ENCODE measurements around the gene GOLGA7B.

Gene GOLGA7B

DNA sequence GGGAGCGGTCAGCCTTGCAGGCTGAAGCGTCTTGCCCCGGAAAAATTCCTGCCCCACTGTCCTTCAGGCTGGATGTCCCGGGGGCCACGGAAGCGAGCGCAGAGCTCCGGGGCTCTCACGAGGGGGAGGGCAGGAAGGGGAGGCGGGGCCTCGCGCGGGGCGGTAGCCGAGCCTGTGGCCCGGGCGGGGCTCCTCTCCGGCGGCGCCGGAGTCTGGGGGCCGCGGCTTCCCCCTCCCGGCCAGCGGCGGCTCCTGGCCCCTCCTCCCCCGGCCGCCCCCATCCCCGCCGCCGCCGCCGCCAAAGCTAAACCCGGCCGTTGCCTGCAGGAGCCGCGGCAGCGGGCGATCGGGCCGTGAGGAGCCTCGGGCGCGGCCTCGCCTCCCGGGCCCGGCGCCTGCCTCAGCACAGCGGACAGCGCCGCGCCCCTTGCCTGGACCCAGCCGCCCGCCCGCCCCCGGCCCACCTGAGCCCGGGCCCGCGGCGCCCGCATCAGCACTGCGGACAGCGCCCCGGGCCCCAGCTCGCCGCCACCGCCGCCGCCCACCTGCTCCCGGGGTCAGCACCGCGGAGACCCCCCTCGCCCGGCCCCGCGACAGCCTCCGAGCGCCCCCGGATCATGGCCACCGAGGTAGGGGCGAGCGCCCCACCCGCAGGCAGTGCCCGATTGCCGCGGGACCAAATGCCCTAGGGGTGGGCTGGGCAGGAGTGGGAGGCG, at the start of gene GOLGA7B:
Gene GOLGA7B, plus strand, starts transcription at position 157 of the 716 bp plus-strand sequence. Its CDS starts 461 bp downstream, at position 618.
- DNase-seq, result no peak

DNA sequence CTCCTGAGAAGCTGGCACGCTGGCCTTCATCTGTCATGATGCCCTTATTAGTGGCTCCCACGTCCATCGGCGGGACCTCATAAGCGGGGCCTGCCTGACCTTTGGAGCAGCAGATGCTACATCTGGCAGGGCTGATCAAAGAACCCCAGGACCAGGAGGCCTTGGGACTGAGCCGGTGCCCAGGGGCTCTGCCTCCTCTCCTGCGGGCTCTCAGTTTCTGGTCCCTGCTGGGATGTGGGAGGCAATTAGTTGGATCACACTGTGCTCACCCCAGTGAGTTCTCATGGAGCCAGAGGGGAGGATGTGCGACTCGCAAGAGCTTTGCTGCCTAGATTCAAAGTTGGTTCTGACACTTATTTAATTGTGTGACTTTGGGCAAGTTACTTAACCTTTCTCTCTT, 49.2 kb upstream of the GOLGA7B start:
- DNase-seq, result no peak

DNA sequence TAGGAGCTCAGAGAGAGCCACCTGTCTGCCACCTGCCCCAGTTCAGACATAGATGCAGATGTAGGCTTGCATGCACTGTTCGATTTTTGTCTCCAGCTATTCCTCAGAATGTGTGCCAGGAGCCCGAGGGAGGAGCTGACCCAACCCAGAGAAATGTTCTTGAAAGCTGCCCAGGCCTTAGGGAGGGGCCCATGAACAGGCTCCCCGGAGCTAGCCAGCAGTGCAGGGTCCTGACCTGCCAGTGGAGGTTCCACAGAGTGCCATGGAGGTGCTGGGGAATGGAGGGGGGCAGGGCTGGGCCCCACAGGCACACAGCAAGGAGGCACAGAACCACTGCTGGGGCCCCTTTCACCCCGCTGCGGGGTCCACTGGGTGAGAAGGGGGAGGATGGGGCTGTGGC, 48.2 kb upstream of the GOLGA7B start:
- no peak for DNase-seq

DNA sequence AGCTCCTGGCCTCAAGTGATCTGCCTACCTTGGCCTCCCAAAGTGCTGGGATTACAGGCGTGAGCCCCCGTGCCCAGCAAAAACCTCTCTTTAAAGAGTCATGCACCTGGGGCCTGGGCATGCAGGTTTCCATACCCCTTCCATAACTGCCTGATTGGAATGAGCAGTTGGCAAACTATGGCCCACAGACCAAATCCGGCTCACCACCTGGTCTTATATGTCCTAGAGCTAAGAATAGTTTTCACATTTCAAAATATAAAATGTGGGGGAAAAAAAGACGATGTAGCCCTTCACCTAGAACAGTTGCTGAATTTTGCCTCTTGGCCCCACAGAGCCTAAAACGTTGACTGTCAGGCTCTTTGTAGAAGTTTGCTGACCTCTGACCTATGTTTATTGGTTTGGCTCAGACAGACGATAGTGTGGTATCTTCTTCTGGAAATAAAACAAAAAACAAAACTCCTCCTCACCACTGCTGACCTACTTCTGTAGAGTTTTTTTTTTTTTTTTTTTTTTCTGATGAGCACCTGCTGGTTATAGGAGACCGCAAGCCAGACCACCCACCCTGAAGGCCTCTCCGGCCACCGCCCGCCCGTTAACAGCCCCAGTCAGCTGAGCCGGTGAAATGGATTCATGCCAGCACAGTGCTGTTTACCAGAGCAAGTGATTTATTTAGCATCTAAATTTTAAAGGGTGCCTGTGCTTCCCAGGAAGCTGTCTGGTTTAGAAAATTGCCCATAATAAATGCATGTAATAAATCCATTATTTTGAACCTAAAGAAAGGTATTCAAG, 44.4 kb upstream of the GOLGA7B start:
- DNase-seq, result no peak

DNA sequence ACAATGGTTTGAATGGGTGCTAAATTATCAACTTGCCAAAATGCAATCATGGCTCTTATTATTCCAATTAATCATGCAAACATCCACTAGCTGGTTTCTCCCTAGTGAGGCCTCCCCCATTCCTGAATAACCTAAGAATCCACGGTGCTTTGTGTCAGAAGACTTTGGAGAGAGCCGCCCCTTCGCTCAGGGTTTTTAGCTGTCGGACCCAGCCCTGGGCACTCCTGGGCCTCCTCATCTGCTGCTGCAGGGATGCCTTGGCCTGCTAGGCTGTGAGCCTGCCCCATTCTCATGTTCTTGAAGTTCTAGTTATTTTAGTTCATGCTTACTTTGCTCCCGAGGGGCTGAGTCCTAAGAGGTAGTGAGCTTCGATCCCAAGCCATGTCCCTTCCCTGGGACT, 43.7 kb upstream of the GOLGA7B start:
- no peak for DNase-seq

DNA sequence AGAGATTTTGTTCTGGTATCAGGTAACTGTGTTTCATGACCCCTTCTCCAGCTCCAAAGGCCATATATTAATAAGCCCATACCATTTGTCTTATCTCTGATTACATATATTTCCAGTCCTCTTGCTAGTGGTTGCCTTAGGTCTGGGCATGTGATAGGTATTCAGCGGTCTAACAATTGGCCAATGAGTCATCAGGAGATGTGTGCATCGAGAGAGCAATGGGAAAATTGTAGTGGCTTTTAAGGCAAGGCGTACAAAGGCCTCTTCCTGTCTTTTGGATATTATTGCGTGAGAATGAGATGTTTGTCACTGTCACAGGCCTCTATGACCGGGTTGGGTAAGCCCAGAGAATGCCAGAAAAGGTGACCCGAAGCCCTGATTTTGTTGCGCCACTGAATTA, 39.2 kb upstream of the GOLGA7B start:
- DNase-seq, result no peak

DNA sequence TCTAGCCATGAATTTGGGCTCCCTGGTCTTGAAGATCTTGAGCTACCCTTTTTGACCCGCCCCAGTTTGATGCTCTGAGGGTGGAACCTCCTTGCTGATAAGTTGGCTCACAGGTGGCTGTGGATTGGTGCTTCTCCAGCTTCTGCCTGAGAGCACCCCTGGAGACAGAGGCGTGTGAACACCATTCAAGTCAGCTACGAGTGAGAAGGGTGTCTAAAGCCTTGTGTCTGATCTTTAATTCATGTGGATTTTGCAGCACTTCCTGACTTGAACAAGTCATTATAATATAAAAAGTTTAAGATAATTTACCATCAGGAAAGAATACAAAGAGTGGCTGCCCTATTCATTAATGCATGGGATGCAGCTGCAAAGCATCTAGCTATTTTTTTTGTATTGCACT, 37.7 kb upstream of the GOLGA7B start:
- no peak for DNase-seq

DNA sequence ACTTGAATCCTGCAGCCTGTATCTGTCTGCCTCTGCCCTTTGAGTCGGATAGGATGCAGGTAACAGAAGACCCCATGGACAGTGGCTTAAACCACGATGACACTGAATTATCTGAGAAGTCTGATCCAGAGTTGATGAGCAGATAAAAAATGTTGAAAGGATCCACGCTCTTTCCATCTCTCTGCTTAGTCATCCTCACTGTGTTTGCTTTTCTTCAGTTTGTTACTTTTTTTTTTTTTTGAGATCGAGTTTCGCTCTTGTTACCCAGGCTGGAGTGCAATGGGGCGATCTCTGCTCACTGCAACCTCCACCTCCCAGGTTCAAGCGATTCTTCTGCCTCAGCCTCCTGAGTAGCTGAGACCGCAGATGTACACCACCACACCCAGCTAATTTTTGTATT, 36.9 kb upstream of the GOLGA7B start:
- no peak for DNase-seq

DNA sequence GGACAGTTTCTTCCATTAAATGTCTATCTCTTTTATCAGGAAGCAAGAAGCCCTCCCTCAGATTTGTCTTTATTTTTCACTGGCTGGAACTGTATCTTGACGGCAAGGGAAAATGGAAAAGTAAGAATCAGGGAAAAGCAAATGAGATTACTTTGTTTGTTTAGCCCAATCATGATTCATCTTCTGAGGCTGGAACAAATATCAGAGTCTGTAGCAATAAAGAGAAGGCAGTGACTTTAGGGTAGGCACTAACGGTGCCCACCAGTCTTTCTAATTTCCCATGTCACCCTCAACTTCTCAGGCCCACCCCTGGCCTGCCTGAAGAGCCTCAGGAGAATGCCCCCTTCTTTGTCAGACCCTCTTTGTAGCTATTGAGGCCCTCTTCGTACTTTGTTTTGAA, 36.3 kb upstream of the GOLGA7B start:
- DNase-seq, result no peak

DNA sequence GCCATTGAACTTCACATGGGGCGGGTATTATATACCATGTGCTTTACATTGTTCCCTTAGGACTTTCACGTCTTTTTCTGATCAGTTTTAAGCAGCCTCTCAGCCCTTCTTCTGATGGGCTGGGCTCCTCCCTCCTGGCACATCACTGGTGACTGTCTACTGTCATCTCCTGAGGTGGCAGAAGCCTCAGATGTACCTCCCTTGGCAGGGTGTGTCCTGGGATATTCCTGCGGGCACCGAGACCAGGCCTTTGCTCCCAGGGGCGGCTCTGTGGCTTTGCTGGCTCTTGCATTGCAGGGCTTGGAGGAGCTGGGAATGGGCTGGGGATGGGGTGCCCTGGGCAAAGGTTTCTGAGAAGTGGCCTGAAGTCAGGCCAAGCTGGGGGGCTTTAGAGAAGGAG, 34.6 kb upstream of the GOLGA7B start:
- no peak for DNase-seq

DNA sequence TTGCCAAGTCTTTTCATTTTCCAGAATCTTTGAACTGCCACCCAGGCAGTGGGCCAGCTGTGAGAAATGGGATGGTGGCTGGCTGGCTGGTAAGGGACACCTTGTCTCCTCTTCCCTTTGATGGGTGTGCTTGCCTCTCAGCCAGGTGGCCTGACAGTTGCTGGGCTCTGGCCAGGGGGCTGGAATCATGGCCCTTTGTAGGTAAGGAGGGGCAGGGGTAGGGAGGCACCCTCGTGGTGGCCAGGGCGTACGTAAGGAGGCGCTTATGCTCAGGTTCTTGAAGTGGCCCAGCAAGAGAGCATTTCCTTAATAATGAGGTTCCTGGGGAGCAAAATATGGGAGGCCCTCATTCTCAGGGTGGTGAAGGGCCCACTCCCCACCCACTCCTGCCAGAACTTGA, 33.0 kb upstream of the GOLGA7B start:
- no peak for DNase-seq

DNA sequence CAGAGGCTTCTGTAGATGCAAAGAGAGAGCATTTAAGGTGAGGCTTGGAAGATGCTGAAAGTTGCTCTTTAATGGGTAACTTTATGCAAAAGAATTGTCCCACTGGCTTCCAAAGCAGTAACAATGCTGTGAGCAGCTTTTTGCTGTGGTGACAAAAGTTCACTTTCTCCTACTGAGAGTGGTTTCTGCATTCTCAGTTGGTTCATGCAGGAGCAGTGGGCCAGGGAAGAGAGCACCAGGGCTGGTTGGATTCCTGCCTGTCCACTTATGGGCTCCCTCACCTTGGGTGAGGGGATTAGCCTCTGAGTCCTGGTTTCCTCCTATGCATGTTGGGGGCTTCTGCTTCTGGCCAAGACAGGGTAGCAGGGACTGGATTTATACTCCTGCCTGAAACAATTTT, 31.1 kb upstream of the GOLGA7B start:
- DNase-seq, result no peak

DNA sequence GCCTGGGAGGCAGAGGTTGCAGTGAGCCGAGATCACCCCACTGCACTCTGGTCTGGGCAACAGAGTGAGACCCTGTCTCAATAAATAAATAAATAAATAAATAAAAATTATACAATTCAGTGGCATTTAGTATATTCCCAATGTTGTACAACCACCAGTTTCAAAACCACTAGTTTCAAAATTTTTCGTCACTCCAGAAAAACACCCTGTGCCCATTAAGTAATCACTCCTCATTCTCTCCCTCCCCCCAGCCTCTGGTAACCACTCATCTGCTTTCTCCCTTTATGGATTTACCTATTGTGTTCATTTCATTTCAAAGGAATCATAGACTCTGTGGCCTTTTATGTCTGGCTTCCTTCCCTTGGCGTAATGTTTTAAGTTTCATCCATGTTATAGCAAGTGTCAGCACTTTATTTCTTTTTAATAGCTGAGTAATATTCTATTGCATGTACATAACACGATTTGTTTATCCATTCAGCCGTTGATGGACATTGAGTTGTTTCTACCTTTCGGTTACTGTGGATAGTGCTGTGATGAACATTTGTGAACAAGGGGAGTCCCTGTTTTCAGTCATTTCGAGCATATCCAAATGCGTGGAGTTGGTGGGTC, 29.4 kb upstream of the GOLGA7B start:
- DNase-seq, result no peak

DNA sequence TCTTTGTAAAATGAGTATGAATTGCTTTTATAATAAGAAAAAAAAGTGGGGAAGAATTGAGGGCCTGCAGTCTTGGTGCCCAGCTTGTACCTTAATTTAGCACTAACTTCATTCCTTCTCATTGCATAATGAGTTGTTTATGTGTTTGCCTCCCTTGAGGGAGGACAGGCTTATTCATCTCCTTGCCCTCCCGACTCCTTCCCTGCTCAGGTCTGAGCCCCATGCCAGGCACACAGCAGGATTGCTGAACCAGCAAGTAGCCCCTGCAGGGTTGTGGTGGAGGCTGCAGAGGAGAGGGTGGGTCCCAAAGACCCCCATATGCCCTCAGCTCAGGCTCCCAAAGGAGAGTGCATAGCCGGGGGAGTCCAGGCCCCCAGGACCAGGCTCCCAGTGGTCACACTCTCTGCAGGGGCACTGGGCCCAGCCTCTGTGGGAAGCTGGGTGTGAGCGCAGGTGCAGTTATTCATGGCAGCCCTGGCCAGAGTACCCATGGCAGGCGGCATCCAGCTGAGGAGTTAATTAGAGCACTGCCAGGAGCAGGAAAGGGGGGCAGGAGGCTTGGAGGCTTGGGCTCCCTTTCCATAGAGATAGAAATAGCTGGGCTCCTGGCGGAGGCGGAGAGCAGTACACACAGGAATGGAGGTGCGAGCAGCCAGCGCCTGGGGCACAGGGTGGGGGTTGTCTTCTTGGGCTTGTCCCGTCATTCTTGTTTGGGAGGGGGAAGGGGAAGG, 28.2 kb upstream of the GOLGA7B start:
- no peak for DNase-seq

DNA sequence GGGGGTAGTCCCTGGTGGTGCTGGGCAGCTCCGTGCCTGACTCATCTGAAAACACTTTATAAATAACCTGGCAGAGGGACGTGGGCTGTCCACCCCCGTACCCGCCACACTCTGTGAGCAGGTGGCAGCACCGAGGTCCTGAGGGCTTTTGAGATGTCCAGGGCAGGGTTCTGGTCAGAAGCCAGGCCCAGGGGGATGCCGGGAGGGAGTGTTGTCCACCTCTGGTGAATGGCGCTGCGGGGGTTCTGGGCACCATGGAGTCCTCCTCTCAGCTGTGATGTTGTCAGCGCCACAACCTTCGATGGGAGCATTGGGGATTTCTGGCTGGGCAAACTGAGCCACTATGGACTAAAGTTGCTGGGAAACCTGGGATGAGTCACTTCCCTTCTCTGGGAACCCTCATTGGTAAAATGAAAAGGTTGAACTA, 27.4 kb upstream of the GOLGA7B start:
- no peak for DNase-seq

DNA sequence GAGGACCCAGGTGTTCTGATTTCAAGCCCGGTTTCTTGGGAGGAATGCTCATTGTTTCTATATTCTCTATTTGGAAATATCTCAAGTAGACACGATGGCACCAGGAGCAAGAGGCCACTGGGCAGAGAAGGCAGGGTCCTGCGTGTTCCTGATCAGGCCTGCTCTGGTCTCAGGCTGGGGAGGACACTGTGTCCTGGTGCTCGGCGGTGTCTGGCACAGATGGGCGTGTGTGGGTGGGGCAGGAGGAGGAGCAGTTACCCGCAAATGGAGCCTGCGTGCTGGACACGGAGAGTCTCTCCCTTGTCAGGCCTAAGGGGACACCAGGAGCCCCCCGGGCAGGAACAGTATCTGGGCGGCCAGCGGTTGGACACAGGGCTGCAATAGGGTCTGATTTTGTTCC, 25.9 kb upstream of the GOLGA7B start:
- DNase-seq, result no peak

DNA sequence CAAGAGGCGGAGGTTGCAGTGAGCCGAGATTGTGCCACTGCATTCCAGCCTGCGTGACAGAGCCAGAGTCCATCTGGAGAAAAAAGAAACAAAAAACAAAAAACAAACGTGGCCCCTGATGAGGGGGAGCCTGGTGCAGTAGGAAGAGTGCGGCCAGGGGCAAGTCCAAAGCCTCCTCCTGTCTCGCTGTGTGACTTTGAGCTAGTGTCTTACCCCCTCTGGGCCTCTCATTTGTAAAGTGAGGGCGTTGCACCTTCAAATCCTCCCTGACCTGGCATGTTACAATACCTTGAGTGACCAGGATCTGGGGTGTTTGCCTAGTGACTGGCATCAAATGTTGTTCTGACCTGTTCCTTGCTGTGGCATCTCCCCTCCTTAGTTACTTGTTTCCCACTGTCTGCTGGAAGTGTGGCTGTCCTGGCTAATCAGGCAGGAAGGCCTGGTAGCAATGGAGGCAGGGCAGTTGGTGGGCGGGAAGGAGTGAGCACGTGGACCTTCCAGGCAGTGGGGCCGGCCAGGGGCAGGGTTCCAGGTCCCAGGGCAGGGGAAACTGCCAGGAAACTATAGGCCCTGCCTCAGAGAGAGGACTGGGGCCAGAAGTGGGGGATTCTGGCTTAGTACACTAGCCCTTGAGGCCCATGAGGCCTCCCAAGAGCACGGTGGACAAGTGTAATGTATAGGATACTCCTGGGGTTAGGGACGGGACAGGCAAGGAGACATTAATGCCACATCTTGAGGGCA, 24.5 kb upstream of the GOLGA7B start:
- no peak for DNase-seq

DNA sequence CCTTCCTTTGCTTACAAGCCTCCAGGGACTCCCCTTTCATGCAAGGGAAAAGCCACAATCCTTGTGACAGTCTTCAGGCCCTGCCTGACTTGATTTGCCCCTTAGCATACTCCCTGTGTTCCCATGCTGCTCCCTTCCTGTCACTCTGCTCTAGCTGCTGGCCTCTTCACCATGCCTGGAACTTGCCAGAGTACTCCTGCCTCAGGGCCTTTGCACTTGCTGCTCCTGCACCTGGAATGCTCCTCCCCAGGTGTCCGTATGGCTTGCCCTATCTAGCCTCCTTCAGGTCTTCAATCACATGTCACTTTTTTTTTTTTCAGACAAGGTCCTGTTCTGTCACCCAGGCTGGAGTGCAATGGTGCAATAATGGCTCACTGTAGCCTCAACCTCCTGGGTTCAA, 22.8 kb upstream of the GOLGA7B start:
- no peak for DNase-seq

DNA sequence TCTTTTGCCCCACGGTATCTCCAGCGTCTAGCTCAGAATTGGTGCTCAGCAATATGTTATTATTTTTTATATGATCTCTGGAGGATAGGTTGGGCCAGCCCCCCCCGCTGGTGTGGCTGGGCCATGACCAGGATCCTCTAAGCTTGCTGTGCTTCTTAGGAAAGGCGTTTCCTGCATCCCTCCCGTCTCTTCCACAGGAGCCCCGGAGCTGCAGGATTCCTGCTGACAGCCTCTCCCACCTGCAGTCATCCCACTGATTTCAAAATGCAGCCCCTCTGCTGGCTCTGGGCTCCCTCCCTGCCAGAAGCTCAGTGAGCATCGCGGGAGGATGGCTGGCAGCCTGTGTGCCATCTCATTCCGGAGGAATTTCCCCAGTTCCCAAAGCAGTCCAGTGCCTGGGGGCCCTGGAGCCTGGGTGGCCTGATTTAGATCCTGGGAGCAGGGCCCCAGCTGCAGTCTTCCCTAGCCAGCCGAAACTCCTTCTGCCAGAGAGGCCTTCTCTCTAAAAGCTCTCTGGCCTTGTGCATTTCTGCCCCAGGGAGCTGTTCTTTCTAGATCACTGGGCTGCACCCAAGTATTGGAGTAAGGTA, 21.8 kb upstream of the GOLGA7B start:
- DNase-seq, result no peak

DNA sequence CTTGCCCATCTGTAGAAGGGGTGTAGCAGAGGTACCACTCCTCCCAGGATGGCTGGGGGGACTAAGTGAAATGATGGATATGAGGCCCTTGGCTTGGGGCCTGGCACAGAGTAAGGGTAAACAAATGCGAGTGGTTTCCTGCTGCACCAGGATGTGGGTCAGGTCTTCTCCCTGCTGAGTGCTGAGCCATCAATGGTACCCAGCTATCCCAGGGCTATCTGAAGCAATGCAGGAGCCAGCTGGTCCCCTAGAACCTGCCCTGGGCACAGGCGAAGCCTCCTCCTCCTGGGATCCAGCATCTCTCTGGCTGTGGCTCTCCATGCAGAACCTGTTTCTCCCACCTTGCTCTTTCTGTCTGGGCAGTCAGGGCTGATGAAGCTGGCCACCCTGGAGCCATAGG, 20.9 kb upstream of the GOLGA7B start:
- DNase-seq, result no peak

DNA sequence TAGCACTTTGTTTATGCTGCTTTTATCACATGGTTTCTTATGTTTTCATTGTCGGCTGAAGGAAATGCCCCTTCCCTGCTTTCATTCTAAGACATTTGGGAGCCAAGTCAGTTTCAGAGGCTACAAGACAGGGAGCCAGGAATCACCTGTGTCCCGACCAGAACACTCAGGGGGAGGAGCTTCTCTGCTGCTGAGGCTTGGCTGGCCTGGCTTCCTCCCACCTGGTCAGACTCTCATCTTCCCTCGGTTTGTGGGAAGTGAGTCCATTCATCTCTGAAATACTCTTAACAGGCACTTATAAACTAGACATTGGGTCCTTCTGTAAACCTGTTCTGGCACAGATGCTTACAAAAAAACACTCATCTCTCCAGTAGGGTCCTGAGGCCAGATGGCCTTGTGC, 19.6 kb upstream of the GOLGA7B start:
- DNase-seq, result no peak

DNA sequence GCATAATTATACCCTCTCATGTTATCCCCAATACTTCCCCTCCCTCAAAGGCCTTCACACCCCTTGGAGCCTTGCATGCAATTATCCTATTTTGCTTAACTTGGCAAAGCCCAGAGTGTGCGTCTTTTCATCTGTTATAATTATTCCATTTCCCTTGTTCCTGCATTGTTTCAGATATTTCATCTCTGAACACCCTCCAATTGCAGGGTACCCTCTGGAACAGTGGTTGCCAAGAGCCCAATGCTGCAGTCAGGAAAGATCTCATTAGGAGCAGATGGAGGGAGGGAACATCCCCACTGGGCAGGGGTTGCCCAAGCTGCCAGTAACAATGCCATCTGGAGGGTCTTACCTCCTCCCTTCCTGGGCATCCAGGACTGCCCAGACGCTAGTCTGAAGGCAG, 18.4 kb upstream of the GOLGA7B start:
- no peak for DNase-seq

All from NCI-H526 treated with DMSO at 0.1 percent for 48 hours (cell line).